Measurements from ENCODE around the gene BTBD7. TPM values are rescaled to one million over a fixed set of nuclear protein-coding genes. Genes with fewer than 3 reads are reported as not detected.

Gene BTBD7
- total RNA-seq, 1 experiment from 2014 or later, result 30.8 TPM

DNA sequence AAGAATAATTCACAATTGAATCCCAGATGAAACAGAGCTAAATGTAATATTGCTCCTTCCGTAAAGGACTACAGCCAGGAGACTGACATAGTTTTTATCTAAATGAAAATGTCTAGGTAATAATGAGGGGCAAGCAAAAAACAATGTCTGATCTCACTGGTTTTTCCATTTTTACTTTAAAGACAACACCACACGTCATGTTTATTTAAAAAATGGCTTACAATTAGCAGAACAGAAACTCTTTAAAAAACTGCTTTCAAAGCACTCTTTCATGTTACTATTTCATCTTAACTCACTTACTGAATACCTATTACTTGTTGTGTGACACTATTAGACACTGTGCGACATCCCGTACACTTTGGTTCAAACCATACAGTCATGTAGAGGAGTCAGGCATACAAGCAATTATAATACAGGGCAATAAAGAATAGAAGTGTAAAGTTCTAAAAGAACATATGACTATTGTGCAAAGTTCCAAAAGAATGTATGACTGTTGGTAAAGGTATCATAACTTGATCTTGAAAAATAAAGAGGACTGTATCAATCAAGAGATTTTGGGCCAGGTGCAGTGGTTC, 9.1 kb downstream of the BTBD7 start (continued):
- no peak for TF ChIP-seq REST (IDR thresholded peaks at IDR 0.05; ENCODE audit: low read depth)
- no peak for TF ChIP-seq EGR1 (IDR thresholded peaks at IDR 0.05; ENCODE audit: low read depth)

- no peaks in the 10 kb centered on the region for H3K9me2 ChIP-seq (ENCODE audit: insufficient read depth)
- DNase-seq (ENCODE audit: low read depth, low spot score) (no peak), ATAC-seq (no peak)
- H4K20me1 ChIP-seq (ENCODE audit: insufficient read depth), result peaks cover 8% of the 10 kb centered on the region; the same call in 1 of the 2 replicates
- TF ChIP-seq SP1 (IDR thresholded peaks at IDR 0.05; ENCODE audit: low read depth), result no peak
- no peak for TF ChIP-seq MAX (IDR thresholded peaks at IDR 0.05)
- no peak for TF ChIP-seq EGR1 (IDR thresholded peaks at IDR 0.05; ENCODE audit: low read depth)
- no peak for TF ChIP-seq TCF7L2 (IDR thresholded peaks at IDR 0.05; ENCODE audit: borderline replicate concordance, extremely low read depth, insufficient read depth, insufficient read length)
- TF ChIP-seq EZH2phosphoT487 (IDR thresholded peaks at IDR 0.05; ENCODE audit: borderline replicate concordance), result no peak
- ChIA-PET CTCF (no interaction called here), RAD21 (ENCODE audit: low non-redundant PET in 1 of 2, low total read pairs in 2 of 2, uncharacterized antibody in 2 of 2, unreplicated experiment in 2 of 2) (no interaction called here), POLR2A (no interaction called here)
- H3K9ac ChIP-seq (ENCODE audit: low read length), result no peak overlapping the region
- H3K36me3 ChIP-seq (ENCODE audit: control insufficient read depth in 1 of 2, insufficient read depth in 2 of 2, low read length in 2 of 2), result no peaks in the 10 kb centered on the region
- no peaks in the 10 kb centered on the region for H3K9me3 ChIP-seq (ENCODE audit: control insufficient read depth in 1 of 2, insufficient read depth in 1 of 2, low read depth in 1 of 2, low read length in 2 of 2)
- no peak overlapping the region for H3K27ac ChIP-seq (ENCODE audit: low read depth, low read length)
- H2AFZ ChIP-seq (ENCODE audit: low read depth, low read length, poor library complexity, severe bottlenecking), result no peak overlapping the region
- H3K27me3 ChIP-seq (ENCODE audit: insufficient read depth, low read length), result no peaks in the 10 kb centered on the region
- intact Hi-C loops (cut with micrococcal nuclease), result no loop called here
- peaks cover 0 to 16% of the 10 kb centered on the region in 2 experiments; a peak in 2 of 4 replicates for H3K4me1 ChIP-seq (ENCODE audit: control insufficient read depth in 1 of 2, insufficient read depth in 2 of 2, low read length in 2 of 2)
- H3K4me2 ChIP-seq (ENCODE audit: low read length), result no peak overlapping the region
- H3K4me3 ChIP-seq (replicated peaks in 1 of 2; ENCODE audit: low read depth in 1 of 2, low read length in 2 of 2), result no peak overlapping the region
- peaks cover 98% of the 10 kb centered on the region for H3K79me2 ChIP-seq (ENCODE audit: insufficient read depth, low read length)
- no TSS peak for BruUV-seq (replicated peaks)
Measured at GRCh38 chr14:93322929-93323599, 9.8 kb downstream of the BTBD7 start.
